Right lobe of liver (tissue), 4 donors: ENCODE data around the gene ECT2.

Source experiments
- CTCF ChIP-seq, 4 donors: fragments of 200-600 bp in 3 of 4; fragments of 450-650 bp in 1 of 4; IDR thresholded peaks; one replicate each; pipeline versions ENCODE4 v1.5.1 to v1.8.0; 2016 to 2022; ENCODE audit warnings: antibody characterized with exemption in 4 of 4, mild to moderate bottlenecking in 2 of 4
- POLR2A ChIP-seq: fragments of 450-650 bp; IDR thresholded peaks from one replicate; pipeline ENCODE4 v1.6.1; 2017; ENCODE audit warnings: antibody characterized with exemption, mild to moderate bottlenecking
- donor health status: DM: no; HTN: no; CAD: no.
- donor health status: DM: no; HTN: no; CAD: no.
- donor health status: DM: no; HTN: yes; CAD: no.

- TF ChIP-seq CTCF (IDR thresholded peaks at IDR 0.05) (no peak), POLR2A (no peak)
These were observed 4.1 kb upstream of the ECT2 start for GRCh38 chr3:172746475-172746874.
